ENCODE measurements around the gene TRIM38. TPM values are rescaled to one million over a fixed set of nuclear protein-coding genes. Genes with fewer than 3 reads are reported as not detected.
"Not testable (repeated sequence)": the region's sequence is repeated elsewhere in the genome, so short reads cannot be mapped to it uniquely, and the experiment has no call there.

TRIM38 gene
- polyA plus RNA-seq, 1 donor from 2014 or later: not detected

GRCh38 chr6:26009817-26010216, 47.2 kb downstream of the TRIM38 start:
- H4K20me1 ChIP-seq (ENCODE audit: insufficient read depth): no peaks in the 10 kb centered on the region

GRCh38 chr6:26012061-26012460, 49.5 kb downstream of the TRIM38 start:
- Histone ChIP-seq H3F3A (ENCODE audit: insufficient read depth, low read length, poor library complexity, severe bottlenecking) (no peaks in the 10 kb centered on the region), H3K4me3 (ENCODE audit: low read length) (no peak overlapping the region), H3K9me2 (ENCODE audit: insufficient read depth, low read length) (no peaks in the 10 kb centered on the region), H2AFZ (ENCODE audit: low read depth, low read length) (no peak overlapping the region), H3K27ac (ENCODE audit: low read length) (no peak overlapping the region), H3K79me2 (replicated peaks; ENCODE audit: insufficient read depth, low read length) (no peaks in the 10 kb centered on the region), H3K27me3 (ENCODE audit: insufficient read depth, low read depth, low read length) (no peaks in the 10 kb centered on the region), H3K36me3 (ENCODE audit: insufficient read depth, low read length) (no peaks in the 10 kb centered on the region), H4K20me1 (ENCODE audit: insufficient read depth) (no peaks in the 10 kb centered on the region), H3K9me3 (ENCODE audit: low read length) (no peaks in the 10 kb centered on the region), H3K9ac (ENCODE audit: low read length) (no peak overlapping the region), H3K4me2 (ENCODE audit: low read length) (no peak overlapping the region)
- TF ChIP-seq POLR2AphosphoS5 (IDR thresholded peaks at IDR 0.05) (no peak), CTCF (IDR thresholded peaks at IDR 0.05; ENCODE audit: poor library complexity, severe bottlenecking) (no peak), MXI1 (conservative IDR thresholded peaks at IDR 0.05; ENCODE audit: poor library complexity, severe bottlenecking) (no peak), EZH2 (IDR thresholded peaks at IDR 0.05; ENCODE audit: borderline replicate concordance, insufficient read depth, low read length, poor library complexity, severe bottlenecking) (no peak), SMC3 (conservative IDR thresholded peaks at IDR 0.05; ENCODE audit: poor library complexity) (no peak), REST (IDR thresholded peaks at IDR 0.05; ENCODE audit: borderline replicate concordance) (no peak), TAF1 (IDR thresholded peaks at IDR 0.05; ENCODE audit: low read depth) (no peak), EP300 (conservative IDR thresholded peaks at IDR 0.05; ENCODE audit: poor library complexity, severe bottlenecking) (no peak), RAD21 (conservative IDR thresholded peaks at IDR 0.05) (no peak)

More at GRCh38 chr6:26009817-26010216, 47.2 kb downstream of the TRIM38 start:
- TF ChIP-seq REST (IDR thresholded peaks at IDR 0.05; ENCODE audit: borderline replicate concordance) (no peak), POLR2AphosphoS5 (IDR thresholded peaks at IDR 0.05) (no peak), EP300 (conservative IDR thresholded peaks at IDR 0.05; ENCODE audit: poor library complexity, severe bottlenecking) (no peak)
- no peaks in the 10 kb centered on the region for H3K36me3 ChIP-seq (ENCODE audit: insufficient read depth, low read length)
- no peaks in the 10 kb centered on the region for H3K79me2 ChIP-seq (replicated peaks; ENCODE audit: insufficient read depth, low read length)
- H3K4me2 ChIP-seq (ENCODE audit: low read length): no peak overlapping the region
- no peaks in the 10 kb centered on the region for H3F3A ChIP-seq (ENCODE audit: insufficient read depth, low read length, poor library complexity, severe bottlenecking)
- no peak overlapping the region for H3K27ac ChIP-seq (ENCODE audit: low read length)
- H3K9me2 ChIP-seq (ENCODE audit: insufficient read depth, low read length): no peaks in the 10 kb centered on the region
- no peaks in the 10 kb centered on the region for H3K27me3 ChIP-seq (ENCODE audit: insufficient read depth, low read depth, low read length)
- no peak overlapping the region for H3K4me3 ChIP-seq (ENCODE audit: low read length)
- H2AFZ ChIP-seq (ENCODE audit: low read depth, low read length): no peak overlapping the region
- no peaks in the 10 kb centered on the region for H3K9me3 ChIP-seq (ENCODE audit: low read length)
- no peak overlapping the region for H3K9ac ChIP-seq (ENCODE audit: low read length)

- not testable (repeated sequence) for H3K27me3 ChIP-seq (ENCODE audit: insufficient read depth, low read depth, low read length); H4K20me1 ChIP-seq (ENCODE audit: insufficient read depth); H3F3A ChIP-seq (ENCODE audit: insufficient read depth, low read length, poor library complexity, severe bottlenecking); H3K9me2 ChIP-seq (ENCODE audit: insufficient read depth, low read length); H2AFZ ChIP-seq (ENCODE audit: low read depth, low read length); H3K4me2 ChIP-seq (ENCODE audit: low read length); H3K27ac ChIP-seq (ENCODE audit: low read length); H3K4me3 ChIP-seq (ENCODE audit: low read length); H3K9me3 ChIP-seq (ENCODE audit: low read length); H3K79me2 ChIP-seq (replicated peaks; ENCODE audit: insufficient read depth, low read length); H3K36me3 ChIP-seq (ENCODE audit: insufficient read depth, low read length); H3K9ac ChIP-seq (ENCODE audit: low read length)
Observed at GRCh38 chr6:26014386-26014785, 51.8 kb downstream of the TRIM38 start.

Data from neural cell (in vitro differentiated cells).